MCF 10A (cell line): ENCODE data around the gene LKAAEAR1. TPM values are rescaled to one million over a fixed set of nuclear protein-coding genes. Genes with fewer than 3 reads are reported as not detected.

Experiments used
- BruUV-seq: library from RNA; stranded (reverse); fragments of 400-500 nt; replicated peaks from 2 replicates; lab custom pipeline; 2021; lab: Mats Ljungman, UMichigan
- CTCF ChIA-PET: fragments of 300-600 bp; sonication (Branson Sonifier 250); formaldehyde crosslinking; extraction: SDS; loops from one replicate; lab custom pipeline; 2021; ENCODE audit warnings: antibody characterized with exemption, inconsistent platforms; lab: Yijun Ruan, JAX
- POLR2A ChIA-PET: fragments of 300-600, 350-650 bp; sonication (Branson Sonifier 250); formaldehyde crosslinking; extraction: SDS; loops from one replicate; lab custom pipeline; 2020; ENCODE audit warnings: antibody characterized with exemption, inconsistent platforms; lab: Yijun Ruan, JAX
- DNase-seq: peaks from one replicate; pipeline ENCODE4 v3.0.0-alpha.2; 2018; ENCODE audit not compliant: unreplicated experiment
- H3K27ac Mint-ChIP-seq: one replicate; pipeline ENCODE4 v1.8.0; 2022; ENCODE audit warnings: mild to moderate bottlenecking, low read depth, mixed read lengths; ENCODE audit not compliant: unreplicated experiment
- H3K27me3 Mint-ChIP-seq: one replicate; pipeline ENCODE4 v1.8.0; 2022; ENCODE audit warnings: mixed read lengths; ENCODE audit not compliant: insufficient read depth, unreplicated experiment
- H3K36me3 Mint-ChIP-seq: one replicate; pipeline ENCODE4 v1.8.0; 2022; ENCODE audit warnings: mild to moderate bottlenecking, moderate library complexity, mixed read lengths; ENCODE audit not compliant: insufficient read depth, unreplicated experiment
- H3K4me1 Mint-ChIP-seq: one replicate; pipeline ENCODE4 v1.8.0; 2022; ENCODE audit warnings: mixed read lengths; ENCODE audit not compliant: insufficient read depth, unreplicated experiment
- H3K4me3 Mint-ChIP-seq: one replicate; pipeline ENCODE4 v1.8.0; 2022; ENCODE audit warnings: mild to moderate bottlenecking, moderate library complexity, mixed read lengths; ENCODE audit not compliant: unreplicated experiment
- H3K9me3 Mint-ChIP-seq: one replicate; pipeline ENCODE4 v1.8.0; 2022; ENCODE audit warnings: mixed read lengths; ENCODE audit not compliant: unreplicated experiment
- intact Hi-C: fragments of 100-400 bp; cut with micrococcal nuclease; formaldehyde crosslinking; loops from 2 replicates; pipeline ENCODE4 v1.14.1; 2022
- total RNA-seq: library from RNA; stranded (reverse); gene quantifications from 2 replicates; pipeline ENCODE4 v1.2.3, GENCODE V29; 2022
- TF ChIP-seq, protein P1 (sequence below): fragments of 200-600 bp; IDR thresholded peaks from one replicate; pipeline ENCODE4 v1.8.0; 2022; ENCODE audit warnings: antibody characterized with exemption, mild to moderate bottlenecking; ENCODE audit not compliant: unreplicated experiment

Gene LKAAEAR1
- total RNA-seq, 1 experiment from 2014 or later, result not detected

DNA sequence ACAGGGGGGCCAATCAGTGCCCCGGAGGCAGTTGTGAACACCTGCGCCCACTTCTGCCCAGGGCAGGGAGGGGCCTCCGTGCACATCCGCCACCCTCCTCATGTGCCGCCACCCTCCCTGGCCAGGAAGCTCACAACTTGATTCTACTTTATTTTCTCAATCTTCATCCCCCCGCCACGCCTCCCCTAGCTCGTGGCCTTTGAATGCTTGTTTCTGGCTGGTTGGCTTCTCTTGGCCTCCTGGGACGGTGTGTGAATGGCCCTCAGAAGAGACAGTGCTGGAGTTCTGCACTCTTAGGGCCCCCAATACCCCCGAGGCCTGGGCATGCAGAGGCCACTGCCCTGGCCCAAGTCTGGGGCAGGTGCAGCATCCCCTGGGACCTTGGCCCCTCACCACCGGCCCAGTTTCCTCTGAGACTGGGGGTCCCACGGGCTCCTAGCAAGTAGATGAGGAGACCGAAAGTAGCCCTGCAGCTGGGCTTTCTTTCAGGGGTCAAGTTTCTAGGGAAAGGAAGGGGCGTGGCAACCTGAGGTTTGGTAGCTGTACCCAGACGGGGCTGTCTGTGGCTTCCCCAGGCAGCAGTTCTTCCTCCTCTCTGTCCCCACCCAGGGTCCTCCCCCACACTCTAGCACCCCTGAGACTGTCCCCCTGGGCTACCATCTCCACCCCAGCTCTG, 6.2 kb downstream of the LKAAEAR1 start:
- Mint-ChIP-seq H3K27ac (no peak overlapping the region), H3K27me3 (no peaks in the 10 kb centered on the region), H3K9me3 (no peaks in the 10 kb centered on the region), H3K36me3 (peaks cover under 1% of the 10 kb centered on the region), H3K4me1 (peaks cover 8% of the 10 kb centered on the region), H3K4me3 (no peak overlapping the region)
- TF ChIP-seq, protein P1, sequence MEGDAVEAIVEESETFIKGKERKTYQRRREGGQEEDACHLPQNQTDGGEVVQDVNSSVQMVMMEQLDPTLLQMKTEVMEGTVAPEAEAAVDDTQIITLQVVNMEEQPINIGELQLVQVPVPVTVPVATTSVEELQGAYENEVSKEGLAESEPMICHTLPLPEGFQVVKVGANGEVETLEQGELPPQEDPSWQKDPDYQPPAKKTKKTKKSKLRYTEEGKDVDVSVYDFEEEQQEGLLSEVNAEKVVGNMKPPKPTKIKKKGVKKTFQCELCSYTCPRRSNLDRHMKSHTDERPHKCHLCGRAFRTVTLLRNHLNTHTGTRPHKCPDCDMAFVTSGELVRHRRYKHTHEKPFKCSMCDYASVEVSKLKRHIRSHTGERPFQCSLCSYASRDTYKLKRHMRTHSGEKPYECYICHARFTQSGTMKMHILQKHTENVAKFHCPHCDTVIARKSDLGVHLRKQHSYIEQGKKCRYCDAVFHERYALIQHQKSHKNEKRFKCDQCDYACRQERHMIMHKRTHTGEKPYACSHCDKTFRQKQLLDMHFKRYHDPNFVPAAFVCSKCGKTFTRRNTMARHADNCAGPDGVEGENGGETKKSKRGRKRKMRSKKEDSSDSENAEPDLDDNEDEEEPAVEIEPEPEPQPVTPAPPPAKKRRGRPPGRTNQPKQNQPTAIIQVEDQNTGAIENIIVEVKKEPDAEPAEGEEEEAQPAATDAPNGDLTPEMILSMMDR, result no peak
- intact Hi-C loops, result no loop called here
- ChIA-PET CTCF (interaction anchor here (4.5 kb wide), 1 partner anchor 8 kb away, joined by 25 read pairs; no protein-coding TSS in a partner anchor), POLR2A (interaction anchor here (0.5 to 2.0 kb wide), 3 partner anchors 13 to 214 kb away, joined by 3 to 10 read pairs (median 8); partner anchors contain the start of gene TCEA2)
- no TSS peak for BruUV-seq
- DNase-seq, result no peak

- POLR2A ChIA-PET, result interaction anchor here (2.0 kb wide), 1 partner anchor 16 kb away, joined by 10 read pairs; the partner anchor contains the start of gene TCEA2
Measured at GRCh38 chr20:64077541-64077875, 6.7 kb downstream of the LKAAEAR1 start.

GRCh38 chr20:64077094-64077493, 7.1 kb downstream of the LKAAEAR1 start:
- Mint-ChIP-seq H3K36me3 (no peaks in the 10 kb centered on the region), H3K4me1 (peaks cover 8% of the 10 kb centered on the region), H3K9me3 (no peaks in the 10 kb centered on the region), H3K27me3 (no peaks in the 10 kb centered on the region), H3K27ac (no peak overlapping the region), H3K4me3 (no peak overlapping the region)
- DNase-seq, result no peak
- TF ChIP-seq, protein P1, result no peak
- BruUV-seq, result no TSS peak
- CTCF ChIA-PET, result interaction anchor here (1.0 to 1.5 kb wide), 2 partner anchors 10 to 42 kb away, joined by 4 read pairs; no protein-coding TSS in a partner anchor
- POLR2A ChIA-PET, result interaction anchor here (0.9 to 1.3 kb wide), 2 partner anchors 15 to 44 kb away, joined by 3 to 4 read pairs; no protein-coding TSS in a partner anchor
- intact Hi-C loops, result no loop called here

More at GRCh38 chr20:64077541-64077875, 6.7 kb downstream of the LKAAEAR1 start:
- CTCF ChIA-PET, result interaction anchor here (4.5 kb wide), 1 partner anchor 8 kb away, joined by 25 read pairs; no protein-coding TSS in a partner anchor
- intact Hi-C loops, result no loop called here
- H3K27me3 Mint-ChIP-seq, result no peaks in the 10 kb centered on the region
- TF ChIP-seq, protein P1, result no peak
- H3K4me3 Mint-ChIP-seq, result no peak overlapping the region
- no peaks in the 10 kb centered on the region for H3K9me3 Mint-ChIP-seq
- no peak overlapping the region for H3K27ac Mint-ChIP-seq
- H3K36me3 Mint-ChIP-seq, result no peaks in the 10 kb centered on the region
- BruUV-seq, result no TSS peak
- H3K4me1 Mint-ChIP-seq, result peaks cover 8% of the 10 kb centered on the region
- no peak for DNase-seq
